Activated naive CD4-positive, alpha-beta T cell treated with anti-CD3 and anti-CD28 coated beads, Interleukin-2, amount 50 U/mL, for 72 hours (primary cell): ENCODE data around the gene CRISP3. TPM values are rescaled to one million over a fixed set of nuclear protein-coding genes. Genes with fewer than 3 reads are reported as not detected.

ENCODE experiments used
- ATAC-seq, 2 donors: fragments of 150-1000 bp; cut with Tn5 transposase; 2 replicates each; pipeline ENCODE4 v1.10.0; 2021; ENCODE audit warnings: mild to moderate bottlenecking in 2 of 2, moderate library complexity in 2 of 2
- DNase-seq, 2 donors: peaks; one replicate each; pipeline ENCODE4 v3.0.0; 2021 to 2022; ENCODE audit warnings: low spot score in 2 of 2
- H3K27ac Mint-ChIP-seq, 2 donors: one replicate each; pipeline ENCODE4 v1.8.0; 2022; ENCODE audit warnings: mild to moderate bottlenecking in 2 of 2, mixed read lengths in 2 of 2
- H3K36me3 Mint-ChIP-seq, 2 donors: one replicate each; pipeline ENCODE4 v1.8.0; 2022; ENCODE audit warnings: mixed read lengths in 2 of 2
- H3K9me3 Mint-ChIP-seq, 2 donors: one replicate each; pipeline ENCODE4 v1.8.0; 2022; ENCODE audit warnings: mixed read lengths in 2 of 2
- total RNA-seq, 2 donors: library from RNA; stranded (reverse); gene quantifications; one replicate each; pipeline ENCODE4 v1.2.3, GENCODE V29; 2022

CRISP3 gene, protein sequence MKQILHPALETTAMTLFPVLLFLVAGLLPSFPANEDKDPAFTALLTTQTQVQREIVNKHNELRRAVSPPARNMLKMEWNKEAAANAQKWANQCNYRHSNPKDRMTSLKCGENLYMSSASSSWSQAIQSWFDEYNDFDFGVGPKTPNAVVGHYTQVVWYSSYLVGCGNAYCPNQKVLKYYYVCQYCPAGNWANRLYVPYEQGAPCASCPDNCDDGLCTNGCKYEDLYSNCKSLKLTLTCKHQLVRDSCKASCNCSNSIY
- not detected for total RNA-seq

DNA sequence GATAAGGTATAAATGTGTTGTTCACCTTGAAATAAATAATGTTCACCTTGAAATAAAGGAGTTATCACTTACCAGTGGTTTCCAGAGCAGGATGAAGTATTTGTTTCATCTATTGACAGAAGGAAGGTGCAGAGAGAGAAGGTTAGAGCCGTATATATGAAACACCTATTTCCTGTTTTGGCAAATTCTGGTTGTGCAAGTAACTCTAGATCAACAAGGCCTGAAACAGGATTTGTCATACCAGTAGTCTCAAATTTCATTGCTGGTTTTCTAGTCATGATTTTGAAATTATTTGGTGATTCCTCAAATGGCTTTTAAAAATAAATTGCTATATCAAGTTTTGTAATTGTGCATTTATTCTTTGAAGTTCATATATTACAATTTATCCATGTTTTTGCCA lies at the start of gene CRISP3:
Gene CRISP3, minus strand, starts transcription at position 130 of the 400 bp plus-strand sequence. Its CDS starts 21 bp downstream, at position 109.
- ATAC-seq: no peak
- Mint-ChIP-seq H3K27ac (no peak within 1 kb of the TSS), H3K36me3 (no peaks in the 10 kb centered on the region), H3K9me3 (peaks cover 3 to 8% of the 10 kb centered on the region in 2 donors)
- DNase-seq: no peak

GRCh38 chr6:49790341-49790740 lies 46.2 kb upstream of the CRISP3 start:
- DNase-seq (no peak), ATAC-seq (no peak)
- Mint-ChIP-seq H3K9me3 (peaks cover 0 to 5% of the 10 kb centered on the region in 2 donors), H3K27ac (no peak overlapping the region), H3K36me3 (no peaks in the 10 kb centered on the region)

GRCh38 chr6:49787176-49787575 lies 43.0 kb upstream of the CRISP3 start, which contains the start of gene PGK2:
Gene PGK2, minus strand, starts transcription at chr6:49787285. Its CDS starts 98 bp downstream, at chr6:49787187.
- Mint-ChIP-seq H3K9me3 (peaks cover 4 to 5% of the 10 kb centered on the region in 2 donors), H3K36me3 (no peaks in the 10 kb centered on the region)

DNA sequence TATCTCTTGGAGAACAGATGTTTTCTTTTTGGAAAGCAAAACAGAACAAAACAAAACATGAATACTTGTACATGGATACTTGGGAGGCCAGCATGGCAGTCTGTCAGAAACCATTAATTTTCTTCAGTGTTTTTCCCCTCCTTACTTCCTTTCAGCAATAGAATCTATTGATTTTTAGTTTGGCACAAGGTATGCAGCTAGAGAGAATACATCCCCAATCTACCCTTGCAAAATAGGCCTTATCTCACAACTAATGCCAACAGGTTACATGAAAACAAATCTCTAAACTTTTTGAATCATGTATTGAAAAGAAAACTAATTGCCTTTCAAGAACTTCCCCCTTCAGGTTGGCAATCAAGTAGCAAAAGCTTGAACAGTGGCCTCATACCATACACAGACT lies 40.1 kb upstream of the CRISP3 start:
- H3K27ac Mint-ChIP-seq: no peak overlapping the region
- ATAC-seq (no peak), DNase-seq (no peak)
- H3K9me3 Mint-ChIP-seq: peaks cover 5% of the 10 kb centered on the region in 2 donors
- H3K36me3 Mint-ChIP-seq: no peaks in the 10 kb centered on the region

More at GRCh38 chr6:49787176-49787575, 43.0 kb upstream of the CRISP3 start, which contains the start of gene PGK2:
- DNase-seq: no peak
- H3K27ac Mint-ChIP-seq: no peak within 1 kb of the TSS
- ATAC-seq: no peak

DNA sequence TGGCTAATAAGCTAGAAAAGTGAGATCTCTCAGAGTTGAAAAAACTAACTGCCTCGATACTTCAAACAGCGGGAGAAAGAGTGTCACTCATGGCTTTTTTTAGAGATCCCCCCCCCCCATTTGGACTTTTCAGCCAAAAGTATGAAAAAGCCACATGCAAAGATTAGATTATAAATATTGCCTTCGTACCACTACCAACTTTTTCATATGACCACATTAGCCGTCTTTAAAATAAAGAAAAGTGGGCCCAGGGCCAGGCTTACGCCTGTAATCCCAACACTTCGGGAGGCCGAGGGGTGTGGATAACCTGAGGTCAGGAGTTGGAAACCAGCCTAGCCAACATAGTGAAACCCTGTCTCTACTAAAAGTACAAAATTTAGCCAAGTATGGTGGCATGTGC lies 38.5 kb upstream of the CRISP3 start:
- no peaks in the 10 kb centered on the region for H3K36me3 Mint-ChIP-seq
- no peak overlapping the region for H3K27ac Mint-ChIP-seq
- no peak for ATAC-seq
- peaks cover 2 to 5% of the 10 kb centered on the region in 2 donors for H3K9me3 Mint-ChIP-seq
- DNase-seq: no peak

- Mint-ChIP-seq H3K9me3 (peaks cover 0 to 5% of the 10 kb centered on the region in 2 donors), H3K36me3 (no peaks in the 10 kb centered on the region), H3K27ac (no peak overlapping the region)
- DNase-seq (no peak), ATAC-seq (no peak)
Observed at GRCh38 chr6:49782293-49782692, 38.1 kb upstream of the CRISP3 start.

- Mint-ChIP-seq H3K36me3 (no peaks in the 10 kb centered on the region), H3K9me3 (peaks cover 0 to 5% of the 10 kb centered on the region in 2 donors), H3K27ac (no peak overlapping the region)
- no peak for DNase-seq
- no peak for ATAC-seq
Observed at GRCh38 chr6:49776444-49776843, 32.3 kb upstream of the CRISP3 start.

DNA sequence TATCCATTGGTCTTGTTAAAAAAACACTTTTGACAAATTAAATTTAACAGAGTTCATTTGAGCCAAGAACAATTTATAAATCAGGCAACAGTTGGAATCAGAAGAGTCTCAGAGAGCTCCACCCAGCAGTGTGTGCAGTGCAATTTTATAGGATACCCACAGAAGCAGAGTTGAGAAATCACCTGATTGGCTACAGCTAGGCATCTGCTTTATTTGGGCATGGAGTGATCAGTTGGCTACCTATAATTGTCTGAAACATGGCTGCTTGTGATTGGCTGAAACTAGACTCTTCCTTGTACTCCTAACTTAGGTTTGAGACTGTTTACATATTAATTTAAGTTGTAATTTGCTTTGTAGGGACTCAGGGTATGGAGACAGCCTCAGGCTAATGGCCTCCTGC lies 30.9 kb upstream of the CRISP3 start:
- no peak for DNase-seq
- Mint-ChIP-seq H3K36me3 (no peaks in the 10 kb centered on the region), H3K27ac (no peak overlapping the region), H3K9me3 (peaks cover 0 to 5% of the 10 kb centered on the region in 2 donors)
- ATAC-seq: no peak

DNA sequence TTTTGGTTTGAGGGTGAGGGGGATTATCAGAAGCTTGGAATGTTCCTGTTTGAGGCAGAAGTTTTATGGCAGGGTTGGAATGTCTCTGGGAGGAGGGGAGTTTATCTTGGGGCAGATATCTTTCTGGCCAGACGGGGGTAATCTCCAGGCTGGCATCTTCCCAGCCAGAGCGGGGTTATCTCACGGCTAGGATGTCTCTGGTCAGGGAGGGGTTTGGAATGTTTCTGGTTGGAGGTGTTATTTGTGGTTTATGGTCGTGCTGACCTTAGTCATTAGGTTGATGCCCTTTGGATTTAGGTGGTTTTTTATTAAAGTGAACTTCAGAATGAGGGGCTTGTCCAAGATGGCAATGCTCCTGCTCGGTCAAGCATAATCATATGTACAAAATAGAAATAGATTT lies 28.1 kb upstream of the CRISP3 start:
- DNase-seq: no peak
- peaks cover 0 to 5% of the 10 kb centered on the region in 2 donors for H3K9me3 Mint-ChIP-seq
- no peaks in the 10 kb centered on the region for H3K36me3 Mint-ChIP-seq
- ATAC-seq: no peak
- no peak overlapping the region for H3K27ac Mint-ChIP-seq

DNA sequence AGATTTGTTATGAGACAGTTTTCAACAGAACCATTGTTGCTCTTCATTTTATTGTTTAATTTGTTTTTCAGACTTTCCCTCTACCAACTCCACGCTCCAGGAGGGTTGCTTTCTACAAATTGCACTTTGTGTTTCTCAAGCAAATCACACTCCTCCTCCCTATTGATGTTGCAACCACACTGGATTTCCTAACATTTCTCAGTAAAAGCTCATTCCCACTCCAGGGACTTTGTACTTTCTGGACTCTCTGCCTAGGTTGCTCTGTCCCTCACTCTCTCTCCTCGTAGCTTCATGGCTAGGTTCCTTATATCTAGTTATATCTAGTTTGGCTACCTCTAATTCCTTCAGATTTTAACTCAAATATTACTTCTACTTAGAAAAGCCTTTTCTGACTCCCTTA lies 22.6 kb upstream of the CRISP3 start:
- Mint-ChIP-seq H3K27ac (no peak overlapping the region), H3K36me3 (no peaks in the 10 kb centered on the region), H3K9me3 (peaks cover 0 to 6% of the 10 kb centered on the region in 2 donors)
- DNase-seq: no peak
- no peak for ATAC-seq

GRCh38 chr6:49764571-49765236 lies 20.5 kb upstream of the CRISP3 start:
- ATAC-seq: no peak
- Mint-ChIP-seq H3K27ac (no peak overlapping the region), H3K9me3 (peaks cover 3 to 6% of the 10 kb centered on the region in 2 donors), H3K36me3 (no peaks in the 10 kb centered on the region)
- no peak for DNase-seq

DNA sequence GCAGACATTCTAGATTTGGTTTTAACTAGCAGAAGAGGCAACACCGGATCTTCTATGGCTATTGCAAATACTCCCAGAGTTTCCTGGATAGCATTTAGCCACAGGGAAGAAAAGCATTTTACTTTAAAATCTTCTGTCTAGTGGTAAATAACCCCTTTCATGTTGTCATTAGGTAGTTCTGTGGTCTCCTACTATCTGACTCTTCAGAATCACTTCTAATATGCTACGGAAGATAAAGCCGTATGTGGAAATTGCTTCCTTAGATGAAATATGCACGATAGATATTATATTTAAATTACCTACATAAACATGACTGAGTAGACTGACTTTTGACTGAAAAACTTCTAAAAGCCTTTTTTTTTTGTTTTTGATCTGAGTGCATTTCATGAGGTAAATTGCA lies 759 bp downstream of the CRISP3 start:
- H3K9me3 Mint-ChIP-seq: peaks cover 3 to 8% of the 10 kb centered on the region in 2 donors
- no peak overlapping the region for H3K27ac Mint-ChIP-seq

DNA sequence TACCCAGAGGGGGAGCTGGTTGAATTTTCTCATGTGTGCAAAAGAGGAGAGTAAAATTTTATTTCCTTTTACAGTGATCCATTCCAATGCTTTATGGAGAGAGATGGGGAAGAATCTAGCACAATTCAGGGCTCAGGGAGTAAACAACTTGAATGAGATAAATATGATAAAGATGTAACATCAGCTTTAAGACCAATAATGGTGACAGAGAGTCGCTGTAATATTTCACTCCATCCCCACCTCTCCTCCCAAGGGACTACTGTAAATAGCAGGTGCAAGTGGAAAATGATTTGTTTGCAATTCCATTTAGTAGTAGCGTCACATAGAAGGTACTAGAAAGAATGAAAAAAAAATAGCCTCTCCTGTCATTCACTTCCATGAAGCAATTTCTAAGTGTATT lies 4.8 kb downstream of the CRISP3 start:
- Mint-ChIP-seq H3K9me3 (peaks cover 0 to 4% of the 10 kb centered on the region in 2 donors), H3K27ac (no peak overlapping the region), H3K36me3 (no peaks in the 10 kb centered on the region)
- ATAC-seq (no peak), DNase-seq (no peak)

More for the DNA sequence above, 759 bp downstream of the CRISP3 start:
- no peak for DNase-seq
- no peak for ATAC-seq
- H3K36me3 Mint-ChIP-seq: no peaks in the 10 kb centered on the region

GRCh38 chr6:49736017-49736508 lies 8.1 kb downstream of the CRISP3 start:
- ATAC-seq (no peak), DNase-seq (no peak)
- Mint-ChIP-seq H3K36me3 (no peaks in the 10 kb centered on the region), H3K9me3 (peaks cover 0 to 1% of the 10 kb centered on the region in 2 donors), H3K27ac (no peak overlapping the region)

- Mint-ChIP-seq H3K9me3 (peaks cover 2 to 5% of the 10 kb centered on the region in 2 donors), H3K27ac (no peak overlapping the region), H3K36me3 (no peaks in the 10 kb centered on the region)
- ATAC-seq: no peak
- DNase-seq: no peak
Observed at GRCh38 chr6:49733680-49734079, 10.5 kb downstream of the CRISP3 start.

DNA sequence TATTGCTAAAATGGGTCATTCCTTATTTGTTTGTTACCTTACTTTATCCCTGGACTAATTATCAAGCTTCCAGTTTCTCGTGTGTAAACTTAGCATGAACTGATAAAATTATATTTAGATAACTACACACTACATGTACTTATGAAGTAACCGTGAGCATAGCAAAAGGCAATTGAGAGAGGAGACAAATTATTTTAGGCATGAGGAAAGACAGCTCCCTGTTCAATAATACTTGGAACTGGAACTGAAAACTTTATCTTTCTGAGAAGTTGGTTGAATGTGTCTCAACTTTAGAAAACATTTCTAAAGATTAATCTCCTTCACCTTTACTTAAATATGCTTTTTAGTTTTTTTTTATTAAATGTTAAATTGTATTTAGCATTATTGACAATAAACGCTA lies 11.4 kb downstream of the CRISP3 start:
- H3K9me3 Mint-ChIP-seq: peaks cover 4 to 5% of the 10 kb centered on the region in 2 donors
- DNase-seq: no peak
- no peaks in the 10 kb centered on the region for H3K36me3 Mint-ChIP-seq
- ATAC-seq: no peak
- H3K27ac Mint-ChIP-seq: no peak overlapping the region

DNA sequence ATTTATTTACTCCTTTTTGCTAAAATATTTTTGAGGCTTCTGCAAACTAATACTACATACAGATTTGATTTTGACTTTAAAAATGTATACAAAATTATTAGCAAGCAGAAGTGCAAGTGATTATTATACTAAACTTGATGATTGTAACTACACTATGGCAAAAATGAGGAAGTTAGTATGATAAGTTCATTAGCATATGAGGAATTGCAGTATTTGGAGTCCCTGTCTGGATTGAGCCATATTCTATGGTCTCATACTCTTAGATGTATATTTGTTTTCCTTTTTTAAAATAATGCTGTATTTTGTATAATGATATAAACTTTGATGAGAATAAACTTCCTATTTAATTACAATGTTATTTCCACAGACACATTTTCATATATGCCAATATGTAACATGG lies 13.9 kb downstream of the CRISP3 start:
- Mint-ChIP-seq H3K27ac (no peak overlapping the region), H3K9me3 (peaks cover 7 to 11% of the 10 kb centered on the region in 2 donors)

More for the DNA sequence above, 13.9 kb downstream of the CRISP3 start:
- no peak for ATAC-seq
- no peaks in the 10 kb centered on the region for H3K36me3 Mint-ChIP-seq
- no peak for DNase-seq
